ENCODE results near the gene ATP6V1E1. TPM values are rescaled to one million over a fixed set of nuclear protein-coding genes. Genes with fewer than 3 reads are reported as not detected.

ATP6V1E1 gene
- total and polyA plus RNA-seq, 11 donors = 126 to 333 (median 222) TPM

- WGBS, 4 donors = 85 to 92% (median 87%) methylated on average over 4 of the region's 4 CpGs
- Histone ChIP-seq H3K36me3 (no peaks in the 10 kb centered on the region), H3K27me3 (no peaks in the 10 kb centered on the region), H3K27ac (no peak overlapping the region), H3K9me3 (no peaks in the 10 kb centered on the region), H3K4me3 (no peak overlapping the region), H3K4me1 (peaks cover 0 to 17% (median 9%) of the 10 kb centered on the region in 12 donors)
- intact Hi-C loops (cut with DNase I) = loop anchor here in 1 of 10 donors (10.0 kb wide), 1 partner anchor 69 kb away; the partner anchor contains the start of gene SLC25A18
- ATAC-seq (no peak), DNase-seq (no peak)
- TF ChIP-seq, protein P1, sequence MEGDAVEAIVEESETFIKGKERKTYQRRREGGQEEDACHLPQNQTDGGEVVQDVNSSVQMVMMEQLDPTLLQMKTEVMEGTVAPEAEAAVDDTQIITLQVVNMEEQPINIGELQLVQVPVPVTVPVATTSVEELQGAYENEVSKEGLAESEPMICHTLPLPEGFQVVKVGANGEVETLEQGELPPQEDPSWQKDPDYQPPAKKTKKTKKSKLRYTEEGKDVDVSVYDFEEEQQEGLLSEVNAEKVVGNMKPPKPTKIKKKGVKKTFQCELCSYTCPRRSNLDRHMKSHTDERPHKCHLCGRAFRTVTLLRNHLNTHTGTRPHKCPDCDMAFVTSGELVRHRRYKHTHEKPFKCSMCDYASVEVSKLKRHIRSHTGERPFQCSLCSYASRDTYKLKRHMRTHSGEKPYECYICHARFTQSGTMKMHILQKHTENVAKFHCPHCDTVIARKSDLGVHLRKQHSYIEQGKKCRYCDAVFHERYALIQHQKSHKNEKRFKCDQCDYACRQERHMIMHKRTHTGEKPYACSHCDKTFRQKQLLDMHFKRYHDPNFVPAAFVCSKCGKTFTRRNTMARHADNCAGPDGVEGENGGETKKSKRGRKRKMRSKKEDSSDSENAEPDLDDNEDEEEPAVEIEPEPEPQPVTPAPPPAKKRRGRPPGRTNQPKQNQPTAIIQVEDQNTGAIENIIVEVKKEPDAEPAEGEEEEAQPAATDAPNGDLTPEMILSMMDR (IDR thresholded peaks at IDR 0.05) = no peak
- TF ChIP-seq POLR2A (IDR thresholded peaks at IDR 0.05) = no peak
Observed at GRCh38 chr22:17633217-17633997, 4.9 kb upstream of the ATP6V1E1 start.

GRCh38 chr22:17631076-17631565 is 2.6 kb upstream of the ATP6V1E1 start:
- 94 to 97% (median 97%) methylated on average over 9 of the region's 9 CpGs for WGBS, 4 donors
- no peaks in the 10 kb centered on the region for H3K36me3 ChIP-seq
- H3K27ac ChIP-seq = no peak overlapping the region
- no peak overlapping the region for H3K4me3 ChIP-seq
- peaks cover 0 to 29% (median 18%) of the 10 kb centered on the region in 12 donors for H3K4me1 ChIP-seq
- DNase-seq (no peak), ATAC-seq (no peak)
- TF ChIP-seq, protein P1 (IDR thresholded peaks at IDR 0.05) = no peak
- TF ChIP-seq POLR2A (IDR thresholded peaks at IDR 0.05) = no peak
- no peaks in the 10 kb centered on the region for H3K9me3 ChIP-seq
- intact Hi-C loops (cut with DNase I) = loop anchor here in 1 of 10 donors (10.0 kb wide), 1 partner anchor 66 kb away; the partner anchor contains the start of gene SLC25A18
- H3K27me3 ChIP-seq = no peaks in the 10 kb centered on the region

GRCh38 chr22:17629641-17630040 is 1.1 kb upstream of the ATP6V1E1 start:
- ATAC-seq (no peak), DNase-seq (no peak)
- intact Hi-C loops (cut with DNase I) = loop anchor here in 4 of 10 donors (5.0 to 10.0 kb wide), 3 partner anchors 55 to 65 kb away; partner anchors contain the start of gene SLC25A18 (in 2 of the 4)
- no peaks in the 10 kb centered on the region for H3K9me3 ChIP-seq
- H3K27ac ChIP-seq = peak overlapping the region in 8 of 12 donors; percentile 85 to 96 (median 94)
- no peaks in the 10 kb centered on the region for H3K27me3 ChIP-seq
- H3K4me3 ChIP-seq = peak overlapping the region in 6 of 12 donors; percentile 79 to 100 (median 93)
- TF ChIP-seq, protein P1 (IDR thresholded peaks at IDR 0.05) = no peak
- no peak for TF ChIP-seq POLR2A (IDR thresholded peaks at IDR 0.05)
- peaks cover 0 to 39% (median 21%) of the 10 kb centered on the region in 12 donors for H3K4me1 ChIP-seq
- peaks cover 0 to 15% (median under 1%) of the 10 kb centered on the region in 9 donors for H3K36me3 ChIP-seq
- 71 to 82% (median 74%) methylated on average over 7 of the region's 7 CpGs for WGBS, 4 donors

DNA sequence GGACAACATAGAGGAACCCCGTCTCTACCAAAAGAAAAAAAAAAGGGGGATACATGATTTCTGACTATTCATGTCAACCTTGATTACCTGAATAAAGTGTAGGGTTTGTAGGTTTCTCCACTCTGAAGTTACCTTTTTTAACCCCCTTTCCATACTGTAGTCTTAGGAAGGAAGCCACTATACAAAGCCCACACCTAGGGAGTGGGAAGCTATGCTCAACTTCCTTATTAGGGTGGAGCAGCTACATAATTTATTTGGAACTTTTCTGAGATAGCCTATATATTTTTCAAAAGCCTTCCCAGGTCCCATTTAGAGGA is 582 bp upstream of the ATP6V1E1 start:
- Histone ChIP-seq H3K27ac (peak overlapping the region; percentile 77 to 96 (median 92)), H3K9me3 (no peaks in the 10 kb centered on the region), H3K4me3 (peak overlapping the region; percentile 79 to 100 (median 93)), H3K4me1 (peaks cover 0 to 39% (median 21%) of the 10 kb centered on the region in 12 donors), H3K27me3 (no peaks in the 10 kb centered on the region), H3K36me3 (peaks cover 0 to 18% (median 6%) of the 10 kb centered on the region in 9 donors)
- DNase-seq (no peak), ATAC-seq (peak in 1 of 4 donors; percentile 5)
- WGBS, 4 donors = 0% methylated on average over 1 of the region's 1 CpG
- intact Hi-C loops (cut with DNase I) = loop anchor here in 3 of 10 donors (5.0 to 10.0 kb wide), 3 partner anchors 56 to 64 kb away; partner anchors contain the start of gene SLC25A18 (in 1 of the 3)
- TF ChIP-seq, protein P1 (IDR thresholded peaks at IDR 0.05) = no peak
- TF ChIP-seq POLR2A (IDR thresholded peaks at IDR 0.05) = no peak

Data from heart left ventricle (tissue), 16 donors.